ENCODE measurements around the gene NUP93. TPM values are rescaled to one million over a fixed set of nuclear protein-coding genes. Genes with fewer than 3 reads are reported as not detected.

The NUP93 gene
- total and polyA plus RNA-seq, 7 donors = 13.8 to 35.8 (median 21.4) TPM

- Histone ChIP-seq H3K36me3 (no peaks in the 10 kb centered on the region), H3K27me3 (no peaks in the 10 kb centered on the region), H3K4me3 (no peak overlapping the region), H3K27ac (no peak overlapping the region), H3K9me3 (peaks cover 0 to 4% (median 0%) of the 10 kb centered on the region in 4 donors), H3K4me1 (no peaks in the 10 kb centered on the region)
- intact Hi-C loops (cut with DNase I) = loop anchor here (5.0 kb wide), 1 partner anchor 108 kb away; the partner anchor contains the start of gene MT3
- DNase-seq = no peak
- TF ChIP-seq POLR2AphosphoS5 (IDR thresholded peaks at IDR 0.05) = no peak
- TF ChIP-seq EP300 (IDR thresholded peaks at IDR 0.05) = no peak
- no peak for TF ChIP-seq POLR2A (IDR thresholded peaks at IDR 0.05)
- no peak for TF ChIP-seq CTCF (IDR thresholded peaks at IDR 0.05)
- WGBS, 2 donors = 87 to 97% methylated on average over 1 of the region's 1 CpG
Measured at GRCh38 chr16:56695246-56695645, 34.7 kb upstream of the NUP93 start.

- Histone ChIP-seq H3K27ac (no peak overlapping the region), H3K9me3 (peaks cover 0 to 4% (median 0%) of the 10 kb centered on the region in 4 donors), H3K36me3 (no peaks in the 10 kb centered on the region), H3K27me3 (no peaks in the 10 kb centered on the region), H3K4me3 (no peak overlapping the region), H3K4me1 (peaks cover 0 to 3% (median 0%) of the 10 kb centered on the region in 4 donors)
- DNase-seq = no peak
- WGBS, 2 donors = 91 to 94% methylated on average over 5 of the region's 5 CpGs
- intact Hi-C loops (cut with DNase I) = loop anchor here (5.0 kb wide), 1 partner anchor 110 kb away; the partner anchor contains the start of gene MT3
- TF ChIP-seq EP300 (IDR thresholded peaks at IDR 0.05) (no peak), POLR2AphosphoS5 (IDR thresholded peaks at IDR 0.05) (no peak), POLR2A (IDR thresholded peaks at IDR 0.05) (no peak), CTCF (IDR thresholded peaks at IDR 0.05) (no peak)
Measured at GRCh38 chr16:56697456-56698155, 32.3 kb upstream of the NUP93 start.

- peaks cover 0 to 3% (median 0%) of the 10 kb centered on the region in 4 donors for H3K4me1 ChIP-seq
- H3K27ac ChIP-seq = no peak overlapping the region
- no peak for DNase-seq
- TF ChIP-seq CTCF (IDR thresholded peaks at IDR 0.05) (no peak), EP300 (IDR thresholded peaks at IDR 0.05) (no peak), POLR2A (IDR thresholded peaks at IDR 0.05) (no peak), POLR2AphosphoS5 (IDR thresholded peaks at IDR 0.05) (no peak)
- H3K36me3 ChIP-seq = no peaks in the 10 kb centered on the region
- no peaks in the 10 kb centered on the region for H3K27me3 ChIP-seq
- 0 to 100% methylated on average over 1 of the region's 1 CpG for WGBS, 2 donors
- intact Hi-C loops (cut with DNase I) = loop anchor here (5.0 kb wide), 1 partner anchor 98 kb away; no protein-coding TSS in a partner anchor
- no peak overlapping the region for H3K4me3 ChIP-seq
- H3K9me3 ChIP-seq = peaks cover 0 to 4% (median 0%) of the 10 kb centered on the region in 4 donors
Measured at GRCh38 chr16:56700195-56700594, 29.7 kb upstream of the NUP93 start.

- no peak for TF ChIP-seq EP300 (IDR thresholded peaks at IDR 0.05)
- no peak for TF ChIP-seq CTCF (IDR thresholded peaks at IDR 0.05)
- TF ChIP-seq POLR2A (IDR thresholded peaks at IDR 0.05) = no peak
- TF ChIP-seq POLR2AphosphoS5 (IDR thresholded peaks at IDR 0.05) = no peak
- Histone ChIP-seq H3K27ac (no peak overlapping the region), H3K36me3 (no peaks in the 10 kb centered on the region), H3K9me3 (peaks cover 0 to 4% (median 0%) of the 10 kb centered on the region in 4 donors), H3K4me3 (no peak overlapping the region), H3K4me1 (peaks cover 0 to 3% (median 0%) of the 10 kb centered on the region in 4 donors), H3K27me3 (no peaks in the 10 kb centered on the region)
- 96% methylated on average over 1 of the region's 1 CpG for WGBS, 2 donors
- intact Hi-C loops (cut with DNase I) = loop anchor here (5.0 kb wide), 1 partner anchor 98 kb away; no protein-coding TSS in a partner anchor
- DNase-seq = no peak
Measured at GRCh38 chr16:56700631-56701030, 29.3 kb upstream of the NUP93 start.
